GM19397 (cell line): ENCODE data around the gene ACP7.
"Not testable (repeated sequence)": the region's sequence is repeated elsewhere in the genome, so short reads cannot be mapped to it uniquely, and the experiment has no call there.

Source experiments
- ATAC-seq: cut with Tn5 transposase; IDR thresholded peaks from one replicate; pipeline ENCODE4 v1.9.1; 2021; ENCODE audit warnings: mild to moderate bottlenecking, moderate library complexity; ENCODE audit not compliant: unreplicated experiment

The ACP7 gene

DNA sequence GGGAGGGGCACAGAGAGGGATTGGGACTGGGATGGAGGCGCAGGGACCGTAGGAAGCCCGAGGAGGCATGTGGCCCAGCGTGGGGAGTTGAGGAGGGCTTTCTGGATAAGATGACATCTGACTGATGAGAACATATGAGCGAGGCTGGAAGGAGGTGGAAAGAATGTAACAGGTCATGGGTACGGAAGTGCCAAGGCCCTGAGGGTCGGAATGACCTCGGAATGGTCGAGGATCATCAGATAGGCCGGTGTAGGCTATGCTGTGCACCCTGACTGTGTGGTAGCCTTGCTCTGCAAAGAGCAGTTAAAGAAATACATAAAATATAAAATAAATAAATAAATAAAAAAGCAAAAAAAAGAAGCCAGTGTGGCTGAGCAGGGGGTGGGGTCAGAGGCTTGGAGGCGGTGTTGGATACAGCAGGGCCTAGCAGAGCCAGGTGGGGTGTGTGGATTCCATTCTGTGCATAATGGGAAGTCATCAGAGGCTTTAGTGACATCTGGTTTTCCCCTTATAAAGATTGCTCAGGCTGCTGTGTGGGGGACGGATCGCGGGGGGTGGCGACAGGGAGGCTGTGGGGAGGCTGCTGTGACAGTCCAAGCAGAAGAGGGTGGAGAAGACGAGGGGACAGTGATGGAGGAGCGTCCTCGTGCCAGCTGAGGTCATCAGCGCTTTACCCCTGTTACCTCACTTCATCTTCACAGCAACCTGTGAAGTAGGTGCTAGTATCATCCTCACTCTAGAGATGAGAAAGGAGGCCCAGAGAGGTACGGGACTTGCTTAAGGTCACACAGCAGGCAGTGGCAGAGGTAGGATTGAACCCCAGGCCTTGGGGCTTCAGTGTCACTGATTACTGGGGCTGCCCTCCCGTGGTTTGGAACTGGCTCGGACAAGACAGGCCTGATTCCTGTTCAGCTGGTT is 46.4 kb downstream of the ACP7 start:
- ATAC-seq: no peak

DNA sequence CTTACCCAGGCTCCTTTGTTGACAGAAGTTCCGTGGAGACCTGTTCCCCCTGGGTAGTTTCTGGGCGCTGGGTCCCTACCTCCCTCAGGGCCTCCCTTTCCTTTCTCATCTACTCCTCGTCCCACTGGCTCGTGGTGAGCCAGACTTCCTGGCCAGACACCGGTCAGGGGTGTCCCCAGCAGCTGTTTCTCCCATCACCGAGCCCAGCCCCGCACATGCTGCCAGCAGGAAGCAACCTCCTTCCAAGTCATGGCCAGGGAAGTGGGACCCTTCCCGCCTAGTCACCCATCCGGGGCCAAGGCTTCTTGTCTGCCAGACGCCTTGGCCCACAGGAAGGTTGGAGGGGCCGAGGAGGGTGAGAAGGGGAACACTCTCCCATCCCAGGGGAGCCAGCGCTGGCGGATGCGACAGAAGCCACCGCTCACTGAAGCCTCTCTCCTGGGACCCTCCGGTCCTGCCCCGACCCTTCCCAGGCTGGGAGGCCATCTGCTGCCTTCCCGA is 47.1 kb downstream of the ACP7 start:
- no peak for ATAC-seq

GRCh38 chr19:39132344-39132969 is 48.3 kb downstream of the ACP7 start:
- ATAC-seq: no peak

DNA sequence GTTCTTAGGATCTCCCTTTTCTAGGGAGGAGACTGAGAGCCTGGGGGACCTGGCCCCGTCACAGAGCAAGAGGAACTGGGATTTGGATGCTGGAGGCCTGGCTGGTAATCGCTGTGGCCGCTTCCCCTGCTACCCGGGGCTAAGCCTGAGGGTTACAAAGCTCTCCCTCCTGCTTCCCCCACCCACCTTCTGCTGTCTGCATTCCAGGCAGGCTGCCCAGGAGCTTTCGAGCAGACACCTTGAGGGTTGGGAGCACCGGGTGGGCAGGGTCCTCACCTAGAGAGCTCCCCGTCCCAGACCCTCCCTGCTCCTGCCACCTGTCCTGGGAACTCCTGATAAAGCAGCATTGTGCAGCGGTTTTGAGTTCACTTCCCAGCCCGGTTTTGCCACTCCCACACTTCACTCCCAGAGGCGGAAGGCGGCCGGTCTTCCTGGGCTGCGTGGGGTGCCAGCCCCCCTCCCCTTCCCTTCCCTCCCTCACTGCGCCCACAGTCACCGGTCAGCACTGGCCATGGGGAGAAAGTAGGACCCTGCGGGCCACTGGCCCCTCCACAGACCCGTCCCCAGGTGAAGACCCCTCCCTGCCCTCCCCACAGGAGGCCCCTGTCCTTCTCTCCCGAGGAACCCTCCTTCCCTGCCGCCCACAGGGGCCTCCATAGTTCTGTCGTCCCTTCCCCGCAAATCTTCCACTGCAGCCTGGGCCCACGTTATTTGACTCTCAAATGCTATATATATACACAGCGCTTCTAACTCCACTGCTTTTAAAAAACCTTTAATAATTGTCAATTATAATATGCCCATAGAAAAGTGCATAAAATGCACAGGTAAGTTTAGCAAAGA is 49.5 kb downstream of the ACP7 start:
- ATAC-seq: no peak

GRCh38 chr19:39135701-39136100 is 51.5 kb downstream of the ACP7 start:
- ATAC-seq: no peak

GRCh38 chr19:39136225-39136940 is 52.2 kb downstream of the ACP7 start:
- no peak for ATAC-seq

- no peak for ATAC-seq
Observed at GRCh38 chr19:39137131-39137530, 53.0 kb downstream of the ACP7 start.

DNA sequence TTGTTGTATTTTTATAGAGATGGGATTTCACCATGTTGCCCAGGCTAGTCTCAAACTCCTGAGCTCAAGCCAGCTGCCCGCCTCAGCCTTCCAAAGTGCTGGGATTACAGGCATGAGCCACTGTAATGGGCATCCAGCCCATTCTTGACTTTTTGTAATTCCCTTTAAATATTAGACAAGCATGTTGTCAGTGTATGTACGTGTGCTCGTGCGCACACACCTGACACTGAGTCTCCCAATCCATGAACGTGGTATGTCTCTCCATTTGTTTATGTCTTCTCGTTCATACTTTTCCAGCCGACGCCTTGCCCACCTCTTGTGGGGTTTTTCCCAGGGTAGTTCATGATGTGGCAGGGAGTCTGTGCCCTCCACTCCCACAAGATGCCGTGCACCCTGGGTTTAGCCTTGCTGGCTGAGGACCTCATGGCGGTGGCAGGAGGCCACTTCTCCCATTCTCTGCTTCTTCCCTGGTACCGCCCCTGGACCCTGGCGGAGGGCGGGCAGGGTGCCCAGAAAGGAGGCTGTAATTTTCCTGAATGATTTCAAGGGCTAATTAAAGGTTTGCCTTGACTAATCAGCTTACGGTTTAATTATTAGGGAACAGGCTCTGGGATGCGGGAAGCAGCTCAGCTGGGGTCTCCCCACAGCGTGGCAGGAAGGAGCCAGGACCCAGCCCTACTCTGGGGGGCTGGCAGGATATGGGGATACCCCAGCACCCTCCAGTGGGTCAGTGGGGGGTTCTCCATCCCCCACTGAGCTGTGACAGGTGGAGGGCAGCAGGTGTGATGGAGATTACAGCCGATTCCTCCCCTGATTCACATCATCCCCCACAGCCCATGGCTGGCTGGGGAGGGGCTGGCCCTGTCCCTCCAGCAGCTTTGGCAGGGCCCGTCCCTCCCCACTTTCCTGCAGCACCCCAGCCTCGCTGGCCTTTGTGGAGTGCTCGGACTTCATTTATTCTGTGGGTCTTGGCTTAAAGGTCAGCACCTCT is 54.3 kb downstream of the ACP7 start:
- no peak for ATAC-seq

DNA sequence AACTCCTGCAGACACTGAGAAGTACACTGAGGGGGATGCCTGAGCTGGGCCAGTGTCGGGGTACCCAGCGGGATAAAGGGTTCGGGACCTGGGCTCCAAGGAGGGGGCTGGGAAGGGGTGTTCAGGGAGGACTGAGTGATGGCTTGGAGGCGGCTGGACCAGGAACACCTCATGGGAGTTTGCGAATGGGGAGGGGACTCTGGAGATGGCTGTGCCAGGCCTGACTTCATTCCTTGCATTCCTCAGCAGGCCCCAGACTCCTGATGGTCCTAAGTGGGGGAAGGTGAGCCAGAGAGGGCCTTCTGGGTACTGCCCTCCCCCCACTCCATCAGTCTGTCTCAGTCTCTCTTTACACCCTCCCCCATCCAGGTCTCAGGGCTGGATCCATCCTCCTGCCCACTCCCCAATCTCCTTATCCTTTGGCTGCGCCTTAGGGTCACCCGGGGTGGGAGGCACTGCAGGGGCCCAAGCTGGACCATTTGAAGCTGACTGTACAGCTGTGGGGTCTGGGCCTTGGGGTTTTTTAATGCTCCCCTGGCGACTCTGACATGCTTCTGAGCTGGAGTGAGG is 55.2 kb downstream of the ACP7 start:
- no peak for ATAC-seq

DNA sequence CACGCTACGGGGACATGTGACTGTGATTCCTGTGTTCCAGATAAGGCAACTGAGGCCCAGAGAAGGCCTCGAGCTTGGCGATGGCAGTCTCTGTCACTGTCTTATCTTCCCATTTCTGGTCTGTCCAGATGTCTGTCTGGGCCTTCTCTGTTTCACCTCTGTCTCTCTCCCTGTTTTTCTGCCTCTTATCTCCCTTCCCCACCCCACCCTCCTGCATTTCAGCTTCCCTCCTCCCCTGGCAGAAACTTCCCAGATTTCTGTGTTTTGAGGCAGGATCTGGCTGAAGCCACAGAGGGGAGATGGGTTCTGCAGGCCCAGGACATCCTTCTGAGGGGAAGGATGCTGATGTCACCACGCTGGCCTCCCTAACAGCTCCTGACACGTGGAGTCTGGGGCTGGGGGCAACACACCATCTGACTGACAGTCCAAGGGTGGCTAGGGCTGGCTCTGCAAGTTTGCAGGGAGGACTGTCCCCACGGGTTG is 55.8 kb downstream of the ACP7 start:
- no peak for ATAC-seq

DNA sequence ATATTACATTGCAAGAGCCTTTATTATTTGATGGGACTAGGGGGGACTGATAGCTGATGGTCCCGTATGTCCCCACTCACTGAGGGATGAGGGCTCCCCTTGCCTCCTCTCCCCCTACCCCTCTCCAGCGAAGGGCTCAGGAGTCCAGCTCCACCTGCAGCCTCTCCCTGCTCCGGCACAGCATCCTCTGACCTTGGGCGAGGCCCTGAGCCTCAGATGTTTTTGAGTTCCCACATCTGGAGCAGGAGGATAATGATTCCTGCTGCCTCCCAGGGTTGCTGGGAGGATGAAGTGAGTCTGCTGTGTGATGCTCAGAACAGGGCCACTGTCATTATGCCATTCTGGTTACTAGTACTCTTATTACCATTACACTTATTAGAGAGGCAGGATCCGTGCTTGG is 56.4 kb downstream of the ACP7 start:
- no peak for ATAC-seq

DNA sequence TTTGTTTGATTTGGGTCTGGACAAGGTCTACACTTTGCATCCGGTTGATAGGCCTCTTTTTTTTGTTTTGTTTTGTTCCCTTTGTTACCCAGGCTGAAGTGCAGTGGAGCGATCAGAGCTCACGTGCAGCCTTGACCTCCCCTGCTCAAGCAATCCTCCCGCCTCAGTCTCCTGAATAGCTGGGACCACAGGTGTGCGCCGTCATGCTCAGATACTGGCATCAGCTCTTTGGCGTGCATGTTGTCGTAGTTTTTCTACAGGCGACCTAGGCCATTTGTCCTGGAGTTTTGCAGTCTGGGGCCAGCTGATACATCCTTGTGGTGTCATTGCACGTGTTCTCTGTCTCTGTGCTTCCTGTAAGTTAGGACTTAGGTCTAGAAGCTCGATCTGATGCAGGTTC is 57.8 kb downstream of the ACP7 start:
- no peak for ATAC-seq

- no peak for ATAC-seq
Observed at GRCh38 chr19:39142630-39143029, 58.5 kb downstream of the ACP7 start.

- ATAC-seq: not testable (repeated sequence)
Observed at GRCh38 chr19:39143757-39144289, 59.7 kb downstream of the ACP7 start.

DNA sequence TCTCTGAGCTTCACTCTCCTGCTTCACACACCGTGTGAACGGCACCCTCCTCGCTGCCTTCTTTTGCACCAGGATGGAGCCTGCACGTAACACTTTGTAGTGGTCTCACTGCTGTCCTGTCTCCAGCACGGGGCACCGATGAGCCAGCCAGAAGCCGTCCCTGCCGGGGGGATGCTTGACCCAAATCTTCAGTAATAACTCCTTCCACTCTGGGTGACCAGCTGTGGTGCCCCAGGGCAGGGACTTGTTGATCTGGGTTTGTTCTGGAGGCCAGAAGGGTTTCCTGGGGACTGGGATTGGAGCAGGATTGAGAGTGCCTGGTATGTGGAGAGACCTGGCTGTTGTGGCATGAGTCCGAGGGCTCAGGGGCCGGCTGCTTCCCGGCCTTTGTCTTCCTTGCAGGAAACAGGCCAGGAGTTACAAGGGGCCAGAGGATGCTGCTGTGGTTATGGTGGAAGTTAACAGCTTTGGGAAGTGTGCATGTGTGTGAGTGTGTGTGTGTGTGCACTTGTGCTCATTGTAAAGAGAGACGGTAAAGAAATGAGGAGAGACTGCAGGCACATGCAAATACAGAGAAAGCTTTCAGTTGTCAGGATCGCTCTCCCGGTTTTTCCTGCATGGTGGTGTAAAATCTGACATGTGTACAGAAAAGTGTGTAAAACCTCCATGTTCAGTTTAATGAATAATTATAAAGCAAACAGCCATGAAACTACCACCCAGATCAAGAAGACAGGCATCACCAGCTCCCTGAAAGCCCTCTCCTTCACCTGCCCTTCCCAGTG is 60.3 kb downstream of the ACP7 start:
- ATAC-seq: no peak

- no peak for ATAC-seq
Observed at GRCh38 chr19:39145180-39145953, 61.2 kb downstream of the ACP7 start.

GRCh38 chr19:39146091-39146490 is 61.9 kb downstream of the ACP7 start:
- ATAC-seq: no peak
